Renal cortical epithelial cell (primary cell): ENCODE measurements around the gene NCOA6. TPM values are rescaled to one million over a fixed set of nuclear protein-coding genes. Genes with fewer than 3 reads are reported as not detected.
"Not testable (repeated sequence)": the region's sequence is repeated elsewhere in the genome, so short reads cannot be mapped to it uniquely, and the experiment has no call there.

Experiments used
- DNase-seq: peaks from one replicate; pipeline ENCODE4 v3.0.0-alpha.2; 2011; ENCODE audit warnings: low read depth
- total RNA-seq: library from RNA; depleted of rRNA; stranded (reverse); fragments of >200 nt; gene quantifications from 2 replicates; pipeline ENCODE4 v1.2.3, GENCODE V29; 2014

The NCOA6 gene
- total RNA-seq, 1 donor from 2014 or later = 10.9 TPM

GRCh38 chr20:34719242-34720017 is 106.0 kb downstream of the NCOA6 start:
- DNase-seq = not testable (repeated sequence)

- peak; percentile 9 for DNase-seq
Measured at GRCh38 chr20:34717230-34718095, 108.0 kb downstream of the NCOA6 start.

- no peak for DNase-seq
Measured at GRCh38 chr20:34716921-34717229, 108.6 kb downstream of the NCOA6 start.

GRCh38 chr20:34715384-34715783 is 110.1 kb downstream of the NCOA6 start:
- no peak for DNase-seq

GRCh38 chr20:34713944-34714515 is 111.4 kb downstream of the NCOA6 start:
- not testable (repeated sequence) for DNase-seq

GRCh38 chr20:34713194-34713943 is 112.1 kb downstream of the NCOA6 start:
- DNase-seq = peak; percentile 90

GRCh38 chr20:34712525-34713192 is 112.8 kb downstream of the NCOA6 start:
- peak; percentile 19 for DNase-seq

GRCh38 chr20:34711813-34712430 is 113.5 kb downstream of the NCOA6 start:
- DNase-seq = no peak

- DNase-seq = no peak
Measured at GRCh38 chr20:34710861-34711574, 114.4 kb downstream of the NCOA6 start.

- DNase-seq = no peak
Measured at GRCh38 chr20:34710568-34710839, 114.9 kb downstream of the NCOA6 start.

GRCh38 chr20:34709831-34710567 is 115.5 kb downstream of the NCOA6 start:
- peak; percentile 35 for DNase-seq

GRCh38 chr20:34709044-34709830 is 116.2 kb downstream of the NCOA6 start:
- peak; percentile 32 for DNase-seq

- DNase-seq = peak; percentile 11
Measured at GRCh38 chr20:34708621-34709043, 116.8 kb downstream of the NCOA6 start.

GRCh38 chr20:34706912-34707784 is 118.3 kb downstream of the NCOA6 start:
- no peak for DNase-seq

- no peak for DNase-seq
Measured at GRCh38 chr20:34706302-34706875, 119.1 kb downstream of the NCOA6 start.

GRCh38 chr20:34705397-34706301 is 119.8 kb downstream of the NCOA6 start:
- peak; percentile 50 for DNase-seq
